ENCODE data around the gene GPR45. TPM values are rescaled to one million over a fixed set of nuclear protein-coding genes. Genes with fewer than 3 reads are reported as not detected.
A peak's percentile ranks its signal among the peaks of the same experiment; 100 is the strongest.

Gene GPR45
- total and polyA plus RNA-seq, 10 of the 15 experiments (the other 5 are each of a cell fraction or from before 2014, with no cell fraction given): not detected

GRCh38 chr2:105235388-105236059 lies 6.0 kb upstream of the GPR45 start:
- WGBS (ENCODE audit: insufficient coverage, insufficient replicate concordance, low lambda C conversion rate, missing lambda C conversion rate): 8% methylated on average over 12 of the region's 12 CpGs
- Histone ChIP-seq H2AFZ (ENCODE audit: control insufficient read depth, low read depth, low read length) (no peak overlapping the region), H3K79me2 (ENCODE audit: control insufficient read depth, insufficient read depth, low read length) (no peaks in the 10 kb centered on the region), H4K20me1 (ENCODE audit: control insufficient read depth, insufficient read depth) (no peaks in the 10 kb centered on the region), H3K4me3 (no peak overlapping the region), H3K27me3 (replicated peaks in 1 of 2; ENCODE audit: control insufficient read depth in 2 of 2, insufficient read depth in 2 of 2, low read length in 1 of 2) (peaks cover 0 to 1% of the 10 kb centered on the region in 2 experiments; a peak in 1 of 4 replicates), H3K27ac (ENCODE audit: control insufficient read depth, insufficient read depth) (no peak overlapping the region), H3K9me3 (replicated peaks; ENCODE audit: control insufficient read depth, insufficient read depth, low read length) (no peaks in the 10 kb centered on the region), H3K9ac (ENCODE audit: control insufficient read depth, insufficient read depth, low read length) (no peak overlapping the region), H3K4me1 (ENCODE audit: control insufficient read depth, insufficient read depth, low read length) (no peaks in the 10 kb centered on the region), H3K36me3 (ENCODE audit: control insufficient read depth in 2 of 2, insufficient read depth in 2 of 2, low read length in 1 of 2) (no peaks in the 10 kb centered on the region), H3K4me2 (ENCODE audit: control insufficient read depth, insufficient read depth) (no peak overlapping the region)
- no TSS peak for BruUV-seq (replicated peaks)
- CTCF ChIA-PET: interaction anchor here (0.7 to 11.9 kb wide), 19 partner anchors 9 to 302 kb away, joined by 3 to 291 read pairs (median 3); no protein-coding TSS in a partner anchor
- ATAC-seq (peak; percentile 87), FAIRE-seq (peak; percentile 91), DNase-seq (ENCODE audit: low read depth, low spot score) (no peak)
- RAD21 ChIA-PET (ENCODE audit: unreplicated experiment): interaction anchor here (0.9 to 5.2 kb wide), 2 partner anchors 120 to 121 kb away, joined by 4 to 41 read pairs; no protein-coding TSS in a partner anchor
- SMC1A ChIA-PET (ENCODE audit: uncharacterized antibody, unreplicated experiment): interaction anchor here (0.8 to 2.4 kb wide), 4 partner anchors 20 to 126 kb away, joined by 3 to 34 read pairs (median 3); no protein-coding TSS in a partner anchor
- intact Hi-C loops (cut with micrococcal nuclease; ENCODE audit: unreplicated experiment): loop anchor here (1.0 kb wide), 1 partner anchor 121 kb away; no protein-coding TSS in a partner anchor
- POLR2A ChIA-PET: no interaction called here
- in situ Hi-C loops (cut with MboI): loop anchor here (5.0 kb wide), 1 partner anchor 123 kb away; no protein-coding TSS in a partner anchor
- no peak for TF ChIP-seq RELB (IDR thresholded peaks at IDR 0.05; ENCODE audit: low read depth)
- TF ChIP-seq ZNF207 (IDR thresholded peaks at IDR 0.05; ENCODE audit: borderline replicate concordance): no peak
- TF ChIP-seq YY1 (IDR thresholded peaks at IDR 0.05; ENCODE audit: low read depth, low read length): 0 out of 2 replicates have a peak, but pooled peaks have one; percentile 14
- TF ChIP-seq RFX5 (IDR thresholded peaks at IDR 0.05; ENCODE audit: low read depth, low read length): no peak
- TF ChIP-seq SMC3 (IDR thresholded peaks at IDR 0.05; ENCODE audit: borderline replicate concordance, low read length): peak; percentile 88
- TF ChIP-seq RELA (IDR thresholded peaks at IDR 0.05; ENCODE audit: borderline replicate concordance, partially characterized antibody): no peak
- TF ChIP-seq SP1 (IDR thresholded peaks at IDR 0.05; ENCODE audit: low read depth, low read length): no peak
- TF ChIP-seq TARDBP (IDR thresholded peaks at IDR 0.05; ENCODE audit: borderline replicate concordance): no peak
- TF ChIP-seq RAD21 (IDR thresholded peaks at IDR 0.05; ENCODE audit: insufficient read depth, low read depth, low read length): peak; percentile 72
- peak; percentile 31; the same call in 1 of the 3 replicates for TF ChIP-seq POU2F2 (IDR thresholded peaks at IDR 0.05; ENCODE audit: borderline replicate concordance, low read depth, low read length)
- TF ChIP-seq SMAD1 (IDR thresholded peaks at IDR 0.05; ENCODE audit: low read depth, partially characterized antibody): no peak
- no peak for TF ChIP-seq FOXK2 (IDR thresholded peaks at IDR 0.05)
- no peak for TF ChIP-seq CREM (IDR thresholded peaks at IDR 0.05; ENCODE audit: low read depth)
- no peak for TF ChIP-seq BCL3 (IDR thresholded peaks at IDR 0.05; ENCODE audit: borderline replicate concordance, insufficient read depth, low read depth, low read length, poor library complexity, severe bottlenecking)
- no peak for TF ChIP-seq ATF7 (IDR thresholded peaks at IDR 0.05; ENCODE audit: low read depth)
- TF ChIP-seq MEF2B (IDR thresholded peaks at IDR 0.05; ENCODE audit: partially characterized antibody, poor library complexity, severe bottlenecking): no peak
- no peak for TF ChIP-seq BCL11A (IDR thresholded peaks at IDR 0.05; ENCODE audit: low read depth, low read length)
- TF ChIP-seq RB1 (IDR thresholded peaks at IDR 0.05; ENCODE audit: borderline replicate concordance): no peak
- no peak for TF ChIP-seq WRNIP1 (IDR thresholded peaks at IDR 0.05; ENCODE audit: borderline replicate concordance, low read depth, low read length)
- no peak for TF ChIP-seq SIN3A (IDR thresholded peaks at IDR 0.05; ENCODE audit: low read depth, low read length)

Data from GM12878 (cell line).